ENCODE results near the gene PTPRCAP.

DNA sequence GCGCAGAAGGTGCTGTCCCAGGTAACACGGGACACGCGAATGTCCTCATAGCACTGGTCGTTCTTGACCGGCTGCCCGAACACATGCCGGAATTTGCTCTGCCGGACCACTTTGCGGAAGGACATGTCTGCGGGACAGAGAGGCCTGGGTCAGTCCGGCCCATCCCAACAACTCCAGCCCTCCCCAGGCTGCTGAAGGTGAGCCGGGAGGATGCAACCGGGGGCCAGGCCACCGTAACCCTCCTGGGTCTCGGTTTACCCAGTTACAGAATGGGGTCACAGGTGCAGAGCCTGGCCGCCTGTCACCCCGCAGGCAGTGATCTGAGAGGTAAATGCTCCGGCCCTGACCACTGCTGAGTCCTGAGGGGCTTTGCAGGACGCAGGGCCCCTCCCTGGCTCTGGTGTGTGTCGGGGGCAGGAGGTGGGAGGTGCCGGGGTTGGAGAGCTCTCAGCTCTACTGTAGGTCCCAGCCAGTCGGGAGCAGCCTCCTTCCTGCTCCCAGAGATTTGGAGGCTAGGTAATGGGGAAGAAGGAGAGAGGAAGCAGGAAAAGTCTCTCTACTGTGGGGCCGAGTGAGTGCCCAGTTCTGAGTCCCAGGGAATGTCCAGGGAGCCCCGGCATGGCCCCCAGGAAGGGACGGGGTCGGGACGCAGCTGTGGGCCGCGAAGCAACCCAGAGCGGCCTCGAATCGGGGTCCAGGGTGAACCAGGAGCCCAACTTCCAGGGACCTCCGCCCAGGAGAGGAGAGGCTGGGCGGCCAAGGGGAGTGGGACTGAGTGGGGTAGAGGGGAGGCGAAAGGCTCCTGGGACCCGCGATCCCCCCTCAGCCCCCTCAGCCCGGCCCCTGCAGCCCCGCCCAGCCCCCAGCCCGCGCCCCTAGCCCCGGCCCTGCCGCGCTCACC, 5.3 kb upstream of the PTPRCAP start:
- TF ChIP-seq CTCF (IDR thresholded peaks at IDR 0.05) = no peak
- TF ChIP-seq ZFX (IDR thresholded peaks at IDR 0.05; ENCODE audit: borderline replicate concordance) = no peak
